H1 (cell line): ENCODE results near the gene TRHDE. TPM values are rescaled to one million over a fixed set of nuclear protein-coding genes. Genes with fewer than 3 reads are reported as not detected.

ENCODE experiments used
- CTCF ChIA-PET: fragments of 300-600 bp; sonication (Branson Sonifier 250); formaldehyde crosslinking; loops from one replicate; lab custom pipeline; 2021; ENCODE audit not compliant: partially characterized antibody; lab: Charles Lee
- POLR2A ChIA-PET: fragments of 300-600 bp; sonication (Branson Sonifier 250); formaldehyde crosslinking; loops from one replicate; lab custom pipeline; 2021; ENCODE audit warnings: inconsistent platforms; ENCODE audit not compliant: partially characterized antibody; lab: Charles Lee
- DNase-seq, 2 experiments: peaks; one replicate each; pipeline versions ENCODE4 v3.0.0 to v3.0.0-alpha.2; 2010 to 2022; ENCODE audit warnings: low spot score in 2 of 2, low read depth in 1 of 2, mixed read lengths in 1 of 2
- FAIRE-seq: peaks from 2 replicates; lab custom pipeline; 2011; peaks lifted over from hg19 to GRCh38; lab: Jason Lieb, UNC
- H2AFZ ChIP-seq: 2 replicates; pipeline ENCODE4 v1.8.1; 2012; ENCODE audit warnings: low read length, inconsistent platforms
- H2AK5ac ChIP-seq: 2 replicates; pipeline ENCODE4 v1.6.1; 2013; ENCODE audit warnings: low read depth, low read length
- H2BK120ac ChIP-seq: replicated peaks from 2 replicates; pipeline ENCODE3; 2013; ENCODE audit warnings: low read depth, low read length, inconsistent platforms
- H2BK12ac ChIP-seq: 2 replicates; pipeline ENCODE4 v1.6.1; 2013; ENCODE audit warnings: low read depth, low read length
- H2BK15ac ChIP-seq: 2 replicates; pipeline ENCODE4 v1.6.1; 2013; ENCODE audit warnings: low read length
- H2BK20ac ChIP-seq: 2 replicates; pipeline ENCODE4 v1.6.1; 2013; ENCODE audit warnings: low read length
- H2BK5ac ChIP-seq: 2 replicates; pipeline ENCODE4 v1.6.1; 2013; ENCODE audit warnings: low read depth, low read length
- H3K14ac ChIP-seq: 2 replicates; pipeline ENCODE4 v1.6.1; 2013; ENCODE audit warnings: inconsistent platforms; ENCODE audit not compliant: insufficient read length
- H3K18ac ChIP-seq: 2 replicates; pipeline ENCODE4 v1.6.1; 2013; ENCODE audit warnings: low read length; ENCODE audit errors: extremely low read depth
- H3K23ac ChIP-seq: 2 replicates; pipeline ENCODE4 v1.6.1; 2013; ENCODE audit warnings: inconsistent platforms; ENCODE audit not compliant: insufficient read length
- H3K23me2 ChIP-seq: 2 replicates; pipeline ENCODE4 v1.6.1; 2013; ENCODE audit warnings: low read depth, low read length
- H3K27ac ChIP-seq: 2 replicates; pipeline ENCODE4 v1.6.1; 2011; ENCODE audit warnings: low read depth, low read length, inconsistent platforms
- H3K27me3 ChIP-seq, 4 experiments: replicated peaks in 1 of 4; 1 replicate in 1 of 4; 2 replicates in 3 of 4; pipeline versions ENCODE4 v1.6.1 to v1.8.1; 2011 to 2013; ENCODE audit warnings: low read length in 3 of 4, mild to moderate bottlenecking in 3 of 4, inconsistent platforms in 2 of 4, mixed read lengths in 2 of 4, moderate library complexity in 1 of 4; ENCODE audit not compliant: control insufficient read depth in 3 of 4, insufficient read depth in 3 of 4; ENCODE audit errors: extremely low read depth in 1 of 4
- H3K36me3 ChIP-seq, 4 experiments: 2 replicates each; pipeline versions ENCODE4 v1.6.1 to v1.8.1; 2011 to 2013; ENCODE audit warnings: mild to moderate bottlenecking in 4 of 4, low read length in 3 of 4, moderate library complexity in 2 of 4, control low read depth in 1 of 4, inconsistent platforms in 1 of 4; ENCODE audit not compliant: insufficient read depth in 4 of 4, control insufficient read depth in 2 of 4
- H3K4ac ChIP-seq: replicated peaks from 2 replicates; pipeline ENCODE3; 2013; ENCODE audit warnings: low read length, low read depth, mixed read lengths, inconsistent platforms; ENCODE audit not compliant: insufficient read length
- H3K4me1 ChIP-seq, 4 experiments: replicated peaks in 1 of 4; 1 replicate in 1 of 4; 2 replicates in 3 of 4; pipeline versions ENCODE4 v1.6.1 to v1.8.1; 2011 to 2013; ENCODE audit warnings: low read length in 3 of 4, inconsistent platforms in 2 of 4, mixed read lengths in 1 of 4; ENCODE audit not compliant: insufficient read depth in 4 of 4, control insufficient read depth in 3 of 4
- H3K4me2 ChIP-seq, 2 experiments: 2 replicates each; pipeline versions ENCODE4 v1.6.1 to v1.8.1; 2011 to 2013; ENCODE audit warnings: low read depth in 2 of 2, low read length in 2 of 2, control low read depth in 1 of 2, inconsistent platforms in 1 of 2, mild to moderate bottlenecking in 1 of 2; ENCODE audit not compliant: insufficient read depth in 1 of 2
- H3K4me3 ChIP-seq, 4 experiments: fragments of 200-600, 300-600 bp in 1 of 4; sonication (generic), shearing (Covaris generic), sonication (Bioruptor Twin) in 1 of 4; 2 replicates each; pipeline versions ENCODE4 v1.5.1 to v1.8.1; 2011 to 2016; ENCODE audit warnings: low read length in 4 of 4, low read depth in 3 of 4, control low read depth in 2 of 4, inconsistent platforms in 2 of 4, mild to moderate bottlenecking in 2 of 4, mixed read lengths in 1 of 4, moderate library complexity in 1 of 4; ENCODE audit not compliant: insufficient read depth in 2 of 4; ENCODE audit errors: extremely low read depth in 1 of 4
- H3K56ac ChIP-seq: replicated peaks from 2 replicates; pipeline ENCODE3; 2013; ENCODE audit warnings: low read depth, mild to moderate bottlenecking, mixed read lengths, low read length, inconsistent platforms; ENCODE audit not compliant: insufficient read length
- H3K79me1 ChIP-seq: 2 replicates; pipeline ENCODE4 v1.6.1; 2013; ENCODE audit warnings: low read depth, low read length, control low read depth
- H3K79me2 ChIP-seq, 2 experiments: 2 replicates each; pipeline versions ENCODE4 v1.6.1 to v1.8.1; 2012 to 2013; ENCODE audit warnings: low read length in 2 of 2, mild to moderate bottlenecking in 2 of 2, inconsistent platforms in 1 of 2; ENCODE audit not compliant: insufficient read depth in 2 of 2, control insufficient read depth in 1 of 2
- H3K9ac ChIP-seq, 4 experiments: replicated peaks in 1 of 4; 1 replicate in 1 of 4; 2 replicates in 3 of 4; pipeline versions ENCODE4 v1.6.1 to v1.8.1; 2011 to 2013; ENCODE audit warnings: low read depth in 3 of 4, low read length in 3 of 4, control low read depth in 2 of 4, mild to moderate bottlenecking in 2 of 4, moderate library complexity in 2 of 4, inconsistent platforms in 1 of 4; ENCODE audit errors: extremely low read depth in 1 of 4
- H3K9me3 ChIP-seq, 2 experiments: 2 replicates each; pipeline versions ENCODE4 v1.6.1 to v1.8.1; 2012 to 2013; ENCODE audit warnings: mild to moderate bottlenecking in 2 of 2, moderate library complexity in 2 of 2, control low read depth in 1 of 2, inconsistent platforms in 1 of 2, low read depth in 1 of 2, low read length in 1 of 2, mixed read lengths in 1 of 2; ENCODE audit not compliant: insufficient read depth in 2 of 2
- H4K20me1 ChIP-seq, 2 experiments: replicated peaks in 1 of 2; 2 replicates each; pipeline versions ENCODE3 to v1.8.1; 2011 to 2013; ENCODE audit warnings: inconsistent platforms in 2 of 2, low read length in 2 of 2, mild to moderate bottlenecking in 1 of 2; ENCODE audit not compliant: insufficient read depth in 2 of 2, control insufficient read depth in 1 of 2
- H4K5ac ChIP-seq: 2 replicates; pipeline ENCODE4 v1.6.1; 2013; ENCODE audit warnings: low read length, low read depth, mixed read lengths, inconsistent platforms; ENCODE audit not compliant: insufficient read length
- H4K8ac ChIP-seq: 2 replicates; pipeline ENCODE4 v1.8.0; 2013; ENCODE audit warnings: mild to moderate bottlenecking, moderate library complexity, low read length, inconsistent platforms; ENCODE audit not compliant: insufficient read depth; ENCODE audit errors: extremely low read depth
- H4K91ac ChIP-seq: replicated peaks from 2 replicates; pipeline ENCODE3; 2013; ENCODE audit warnings: low read length, mixed read lengths, inconsistent platforms; ENCODE audit not compliant: insufficient read length
- WGBS, 2 experiments: shearing (Covaris generic) in 1 of 2; methylation state at CpG; one replicate each; pipeline versions ENCODE4 v1.1.6 to v1.1.7; 2013 to 2015; ENCODE audit warnings: low lambda C conversion rate in 2 of 2, mixed read lengths in 2 of 2, inconsistent platforms in 1 of 2, low coverage in 1 of 2, missing lambda C conversion rate in 1 of 2; ENCODE audit not compliant: insufficient replicate concordance in 2 of 2, insufficient coverage in 1 of 2, insufficient read length in 1 of 2; ENCODE audit errors: extremely low coverage in 1 of 2, missing lambda C conversion rate in 1 of 2; 5-methylcytosine and 5-hydroxymethylcytosine counted together
- polyA plus RNA-seq, 7 experiments: library from polyadenylated mRNA; depleted of rRNA in 3 of 7; stranded (reverse) in 5 of 7; unstranded in 2 of 7; fragments of >200 nt in 5 of 7; fragments of 200-250 nt in 2 of 7; gene quantifications; 1 replicate in 5 of 7; 2 replicates in 1 of 7; 4 replicates in 1 of 7; pipeline versions ENCODE4 v1.2.1 to v1.2.3, GENCODE V29; 2011 to 2013; ENCODE audit warnings: missing spikeins in 2 of 7, mixed read lengths in 2 of 7
- total RNA-seq: library from RNA; stranded (reverse); fragmentation: NEBNext Ultra II Directional; extraction: Animal tissue kit (Norgen Biotek cat#: 25700); gene quantifications from 2 replicates; pipeline ENCODE4 v1.2.1, GENCODE V29; 2021

TRHDE gene
- total and polyA plus RNA-seq, 2 of the 8 experiments (the other 6 are each of a cell fraction or from before 2014, with no cell fraction given), result 1.3 to 5.0 TPM

DNA sequence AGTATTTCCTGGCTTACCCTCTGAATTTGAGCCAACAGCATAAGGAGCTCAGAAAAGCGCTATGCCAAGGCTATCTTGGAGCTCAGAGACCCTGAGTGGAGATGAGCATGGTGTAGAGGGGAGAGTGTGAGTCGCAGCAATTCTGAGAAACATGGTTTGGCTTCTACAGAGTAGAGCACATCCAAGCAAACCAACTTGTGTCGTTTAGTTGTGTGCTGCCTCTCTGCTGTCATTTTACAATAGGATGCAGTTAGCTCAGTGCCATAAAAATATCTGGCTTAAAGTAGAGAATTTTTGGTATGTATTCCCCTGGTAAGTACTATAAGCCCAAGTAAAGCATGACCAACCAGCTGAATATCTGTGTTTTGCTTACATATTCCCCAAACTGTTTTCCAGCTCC is 249.2 kb downstream of the TRHDE start:
- WGBS, 2 experiments, result 87% methylated on average over 3 of the region's 3 CpGs; no CpG with 5 or more reads in 1 of the 2 experiments
- DNase-seq (no peak), FAIRE-seq (no peak)
- no peak overlapping the region for H4K91ac ChIP-seq
- no peak overlapping the region for H3K27ac ChIP-seq
- no peak overlapping the region for H2BK120ac ChIP-seq
- H3K23me2 ChIP-seq, result no peaks in the 10 kb centered on the region
- no peak overlapping the region for H4K5ac ChIP-seq
- H3K23ac ChIP-seq, result no peak overlapping the region
- no peak overlapping the region for H3K4me3 ChIP-seq
- H4K8ac ChIP-seq, result no peak overlapping the region
- ChIA-PET CTCF (interaction anchor here (1.1 kb wide), 1 partner anchor 15 kb away, joined by 3 read pairs; no protein-coding TSS in a partner anchor), POLR2A (no interaction called here)
- H2BK12ac ChIP-seq, result no peak overlapping the region; the same call in 1 of the 2 replicates
- H3K36me3 ChIP-seq, result no peaks in the 10 kb centered on the region
- no peaks in the 10 kb centered on the region for H3K79me1 ChIP-seq
- H2BK15ac ChIP-seq, result no peak overlapping the region
- H3K4ac ChIP-seq, result no peak overlapping the region
- no peaks in the 10 kb centered on the region for H4K20me1 ChIP-seq
- H2BK20ac ChIP-seq, result no peak overlapping the region
- no peak overlapping the region for H3K14ac ChIP-seq
- H3K4me2 ChIP-seq, result no peak overlapping the region
- no peak overlapping the region for H3K18ac ChIP-seq
- H3K27me3 ChIP-seq, result no peaks in the 10 kb centered on the region
- H3K56ac ChIP-seq, result no peak overlapping the region
- H3K4me1 ChIP-seq, result no peaks in the 10 kb centered on the region
- no peak overlapping the region for H3K9ac ChIP-seq
- no peak overlapping the region for H2AK5ac ChIP-seq
- H3K79me2 ChIP-seq, result no peaks in the 10 kb centered on the region
- 0 out of 2 replicates have a peak overlapping the region, but pooled peaks have one; percentile 37 for H2AFZ ChIP-seq
- H3K9me3 ChIP-seq, result peaks cover 0 to 4% of the 10 kb centered on the region in 2 experiments; a peak in 1 of 4 replicates
- no peak overlapping the region for H2BK5ac ChIP-seq
